ENCODE measurements around the gene DPP10.

The DPP10 gene

GRCh38 chr2:115543461-115543860 lies 1101.0 kb downstream of the DPP10 start:
- H3F3A ChIP-seq (ENCODE audit: low read depth) = no peaks in the 10 kb centered on the region
- no peaks in the 10 kb centered on the region for H4K20me1 ChIP-seq (ENCODE audit: insufficient read depth, low read length, poor library complexity, severe bottlenecking)
- H2AFZ ChIP-seq (ENCODE audit: low read length) = no peak overlapping the region
- H3K27me3 ChIP-seq (ENCODE audit: insufficient read depth, low read length, poor library complexity, severe bottlenecking) = no peaks in the 10 kb centered on the region
- no peak overlapping the region for H3K9ac ChIP-seq (ENCODE audit: low read depth, low read length, poor library complexity, severe bottlenecking)
- H3K79me2 ChIP-seq (ENCODE audit: insufficient read depth, low read length) = no peaks in the 10 kb centered on the region
- H3K9me3 ChIP-seq (ENCODE audit: insufficient read depth, low read depth, low read length) = no peaks in the 10 kb centered on the region
- no peak overlapping the region for H3K4me3 ChIP-seq (ENCODE audit: low read length, poor library complexity, severe bottlenecking)
- H3K36me3 ChIP-seq (ENCODE audit: insufficient read depth, low read length) = no peaks in the 10 kb centered on the region
- no peaks in the 10 kb centered on the region for H3K4me1 ChIP-seq (ENCODE audit: insufficient read depth, low read length, poor library complexity, severe bottlenecking)
- no peak for TF ChIP-seq CTCF (conservative IDR thresholded peaks at IDR 0.05; ENCODE audit: low read length)
- H3K9me2 ChIP-seq (replicated peaks; ENCODE audit: low read depth, low read length) = no peaks in the 10 kb centered on the region
- H3K4me2 ChIP-seq (ENCODE audit: low read depth, low read length, poor library complexity, severe bottlenecking) = no peak overlapping the region

GRCh38 chr2:115549611-115550130 lies 1107.2 kb downstream of the DPP10 start:
- H3K79me2 ChIP-seq (ENCODE audit: insufficient read depth, low read length) = no peaks in the 10 kb centered on the region

GRCh38 chr2:115552726-115553125 lies 1110.3 kb downstream of the DPP10 start:
- Histone ChIP-seq H3K9ac (ENCODE audit: low read depth, low read length, poor library complexity, severe bottlenecking) (no peak overlapping the region), H3K27me3 (ENCODE audit: insufficient read depth, low read length, poor library complexity, severe bottlenecking) (no peaks in the 10 kb centered on the region), H3K4me3 (ENCODE audit: low read length, poor library complexity, severe bottlenecking) (no peak overlapping the region), H3K4me1 (ENCODE audit: insufficient read depth, low read length, poor library complexity, severe bottlenecking) (no peaks in the 10 kb centered on the region), H4K20me1 (ENCODE audit: insufficient read depth, low read length, poor library complexity, severe bottlenecking) (no peaks in the 10 kb centered on the region), H3K9me3 (ENCODE audit: insufficient read depth, low read depth, low read length) (no peaks in the 10 kb centered on the region), H3K79me2 (ENCODE audit: insufficient read depth, low read length) (no peaks in the 10 kb centered on the region), H3K36me3 (ENCODE audit: insufficient read depth, low read length) (no peaks in the 10 kb centered on the region), H3F3A (ENCODE audit: low read depth) (no peaks in the 10 kb centered on the region), H3K4me2 (ENCODE audit: low read depth, low read length, poor library complexity, severe bottlenecking) (no peak overlapping the region), H3K9me2 (replicated peaks; ENCODE audit: low read depth, low read length) (no peaks in the 10 kb centered on the region), H2AFZ (ENCODE audit: low read length) (no peak overlapping the region)
- no peak for TF ChIP-seq EZH2phosphoT487 (IDR thresholded peaks at IDR 0.05; ENCODE audit: borderline replicate concordance)
- TF ChIP-seq CTCF (conservative IDR thresholded peaks at IDR 0.05; ENCODE audit: low read length) = no peak

More at GRCh38 chr2:115549611-115550130, 1107.2 kb downstream of the DPP10 start:
- Histone ChIP-seq H3K9me3 (ENCODE audit: insufficient read depth, low read depth, low read length) (no peaks in the 10 kb centered on the region), H3K36me3 (ENCODE audit: insufficient read depth, low read length) (no peaks in the 10 kb centered on the region), H3K27me3 (ENCODE audit: insufficient read depth, low read length, poor library complexity, severe bottlenecking) (no peaks in the 10 kb centered on the region), H4K20me1 (ENCODE audit: insufficient read depth, low read length, poor library complexity, severe bottlenecking) (no peaks in the 10 kb centered on the region), H3K4me2 (ENCODE audit: low read depth, low read length, poor library complexity, severe bottlenecking) (no peak overlapping the region), H3K9me2 (replicated peaks; ENCODE audit: low read depth, low read length) (no peaks in the 10 kb centered on the region), H3K4me3 (ENCODE audit: low read length, poor library complexity, severe bottlenecking) (no peak overlapping the region), H3K4me1 (ENCODE audit: insufficient read depth, low read length, poor library complexity, severe bottlenecking) (no peaks in the 10 kb centered on the region), H3K9ac (ENCODE audit: low read depth, low read length, poor library complexity, severe bottlenecking) (no peak overlapping the region), H2AFZ (ENCODE audit: low read length) (no peak overlapping the region), H3F3A (ENCODE audit: low read depth) (no peaks in the 10 kb centered on the region)
- TF ChIP-seq EZH2phosphoT487 (IDR thresholded peaks at IDR 0.05; ENCODE audit: borderline replicate concordance) (no peak), CTCF (conservative IDR thresholded peaks at IDR 0.05; ENCODE audit: low read length) (no peak)
